Kidney epithelial cell (primary cell): ENCODE results near the gene AK2. TPM values are rescaled to one million over a fixed set of nuclear protein-coding genes. Genes with fewer than 3 reads are reported as not detected.
A peak's percentile ranks its signal among the peaks of the same experiment; 100 is the strongest.

Experiments used
- DNase-seq: peaks from one replicate; pipeline ENCODE4 v3.0.0-alpha.2; 2010; ENCODE audit warnings: low read depth
- H3K27me3 ChIP-seq: 2 replicates; pipeline ENCODE4 v1.6.0; 2011; ENCODE audit warnings: low read length; ENCODE audit not compliant: control insufficient read depth, insufficient read depth
- H3K36me3 ChIP-seq: 2 replicates; pipeline ENCODE4 v1.5.1; 2011; ENCODE audit warnings: low read length; ENCODE audit not compliant: control insufficient read depth, insufficient read depth
- H3K4me3 ChIP-seq: 2 replicates; pipeline ENCODE4 v1.5.1; 2011; ENCODE audit warnings: low read depth, mild to moderate bottlenecking, control low read depth, low read length
- total RNA-seq: library from RNA; depleted of rRNA; stranded (reverse); fragments of >200 nt; gene quantifications from 2 replicates; pipeline ENCODE4 v1.2.3, GENCODE V29; 2015
- TF ChIP-seq, protein P1 (sequence below): IDR thresholded peaks from 2 replicates; pipeline ENCODE4 v1.5.1; 2011; ENCODE audit warnings: mild to moderate bottlenecking, moderate library complexity, low read length, control low read depth, inconsistent platforms; ENCODE audit not compliant: insufficient read depth, poor library complexity, severe bottlenecking

The AK2 gene
- total RNA-seq, 1 donor from 2014 or later, result 161 TPM

DNA sequence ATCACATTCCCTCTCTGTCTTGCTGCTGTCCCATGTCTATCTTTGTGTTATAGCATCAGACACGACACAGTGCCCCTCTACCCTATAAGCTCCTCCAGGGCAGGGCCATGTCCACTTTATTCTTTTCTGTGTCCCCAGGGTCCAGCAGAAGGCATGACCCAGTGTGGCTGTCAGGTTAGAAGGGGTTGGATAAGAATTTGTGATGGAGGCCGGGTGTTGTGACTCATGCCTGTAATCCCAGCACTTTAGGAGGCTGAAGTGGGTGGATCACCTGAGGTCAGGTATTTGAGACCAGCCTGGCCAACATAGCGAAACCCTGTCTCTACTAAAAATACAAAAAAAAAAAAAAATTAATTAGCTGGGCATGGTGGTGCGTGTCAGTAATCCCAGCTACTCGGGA lies 45.8 kb downstream of the AK2 start:
- H3K36me3 ChIP-seq, result no peaks in the 10 kb centered on the region
- TF ChIP-seq, protein P1, sequence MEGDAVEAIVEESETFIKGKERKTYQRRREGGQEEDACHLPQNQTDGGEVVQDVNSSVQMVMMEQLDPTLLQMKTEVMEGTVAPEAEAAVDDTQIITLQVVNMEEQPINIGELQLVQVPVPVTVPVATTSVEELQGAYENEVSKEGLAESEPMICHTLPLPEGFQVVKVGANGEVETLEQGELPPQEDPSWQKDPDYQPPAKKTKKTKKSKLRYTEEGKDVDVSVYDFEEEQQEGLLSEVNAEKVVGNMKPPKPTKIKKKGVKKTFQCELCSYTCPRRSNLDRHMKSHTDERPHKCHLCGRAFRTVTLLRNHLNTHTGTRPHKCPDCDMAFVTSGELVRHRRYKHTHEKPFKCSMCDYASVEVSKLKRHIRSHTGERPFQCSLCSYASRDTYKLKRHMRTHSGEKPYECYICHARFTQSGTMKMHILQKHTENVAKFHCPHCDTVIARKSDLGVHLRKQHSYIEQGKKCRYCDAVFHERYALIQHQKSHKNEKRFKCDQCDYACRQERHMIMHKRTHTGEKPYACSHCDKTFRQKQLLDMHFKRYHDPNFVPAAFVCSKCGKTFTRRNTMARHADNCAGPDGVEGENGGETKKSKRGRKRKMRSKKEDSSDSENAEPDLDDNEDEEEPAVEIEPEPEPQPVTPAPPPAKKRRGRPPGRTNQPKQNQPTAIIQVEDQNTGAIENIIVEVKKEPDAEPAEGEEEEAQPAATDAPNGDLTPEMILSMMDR, result no peak
- H3K27me3 ChIP-seq, result no peaks in the 10 kb centered on the region
- no peak for DNase-seq
- H3K4me3 ChIP-seq, result no peak overlapping the region

DNA sequence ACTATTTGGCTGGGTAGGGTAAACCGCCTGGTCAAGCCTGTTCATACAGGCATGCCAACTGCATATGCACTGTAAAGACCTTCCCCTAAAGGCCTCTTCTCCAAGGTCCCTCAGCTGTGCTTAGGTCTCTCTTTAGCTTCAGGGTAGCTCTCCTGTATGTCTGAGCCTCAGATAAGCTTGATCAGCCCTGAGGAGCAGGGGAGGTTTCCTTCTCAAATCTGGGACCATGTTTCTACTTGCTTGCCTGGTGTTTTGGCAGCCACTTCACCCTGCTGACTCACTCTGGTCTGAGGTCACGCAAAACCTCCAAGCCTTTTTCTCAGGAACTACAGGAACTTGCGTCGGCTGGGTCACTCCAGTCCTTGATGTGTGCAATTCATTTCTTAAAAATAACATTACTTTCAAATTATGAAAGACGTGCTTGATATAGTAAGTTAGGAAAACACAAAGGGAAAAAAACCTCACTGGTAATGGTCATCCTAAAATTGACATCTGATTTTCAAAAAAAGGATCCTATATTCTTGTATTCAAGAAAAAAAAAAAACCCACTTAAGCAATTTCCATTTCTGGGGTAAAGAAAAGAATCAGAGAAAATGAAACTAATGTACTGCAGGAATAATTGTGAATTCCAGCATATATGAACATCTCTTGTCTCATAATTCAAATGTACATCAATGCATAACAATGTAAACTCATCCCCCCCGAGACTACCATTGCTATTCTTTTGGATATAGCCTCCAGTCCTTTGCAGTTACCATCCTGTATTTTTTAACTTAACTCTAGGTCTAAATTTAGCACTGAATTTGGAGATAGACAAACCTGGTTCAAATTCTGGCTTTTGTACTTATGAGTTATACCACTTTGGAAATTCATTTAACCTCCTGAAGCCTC lies 47.3 kb downstream of the AK2 start:
- TF ChIP-seq, protein P1, result no peak
- no peaks in the 10 kb centered on the region for H3K36me3 ChIP-seq
- H3K27me3 ChIP-seq, result no peaks in the 10 kb centered on the region
- peak; percentile 87 for DNase-seq
- no peak overlapping the region for H3K4me3 ChIP-seq

DNA sequence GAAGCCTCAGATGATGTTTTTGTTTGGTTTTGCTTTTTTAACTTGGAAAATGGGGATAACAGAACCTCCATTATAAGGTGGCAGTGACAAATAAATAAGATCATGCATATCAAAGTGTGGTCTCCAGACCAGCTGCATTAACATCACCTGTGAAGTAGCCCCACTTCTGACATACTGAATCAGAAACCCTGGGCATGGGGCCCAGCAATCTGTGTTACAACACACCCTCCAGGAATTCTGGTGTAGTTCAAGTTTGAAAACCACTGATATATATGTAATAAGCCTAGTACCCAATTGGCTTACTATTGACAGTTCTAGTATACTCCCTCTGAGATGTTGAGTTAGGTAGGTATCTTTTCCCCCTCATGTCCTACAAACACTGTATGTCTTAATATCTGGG lies 48.0 kb downstream of the AK2 start:
- no peak for DNase-seq
- no peaks in the 10 kb centered on the region for H3K36me3 ChIP-seq
- H3K4me3 ChIP-seq, result no peak overlapping the region
- H3K27me3 ChIP-seq, result no peaks in the 10 kb centered on the region
- TF ChIP-seq, protein P1, result no peak

DNA sequence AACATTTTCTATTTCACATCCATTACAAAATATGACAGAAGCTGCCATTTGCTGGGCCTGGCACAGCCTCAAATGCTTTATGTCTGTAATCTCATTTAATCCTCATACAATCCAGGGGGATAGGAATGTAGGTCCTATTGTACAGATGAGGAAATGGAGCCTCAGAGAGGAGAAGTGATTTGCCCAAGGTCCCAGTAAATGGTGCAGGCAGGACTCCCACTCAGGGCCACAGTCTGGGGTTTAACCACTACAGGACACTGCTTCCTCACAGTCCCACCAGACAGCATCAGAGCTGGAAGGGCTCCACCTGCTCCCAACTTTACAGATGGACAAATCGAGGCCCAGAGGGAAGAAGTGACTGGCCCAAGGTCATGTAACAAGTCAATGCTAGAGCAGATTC lies 51.5 kb downstream of the AK2 start:
- H3K4me3 ChIP-seq, result no peak overlapping the region
- TF ChIP-seq, protein P1, result no peak
- no peak for DNase-seq
- H3K36me3 ChIP-seq, result no peaks in the 10 kb centered on the region
- H3K27me3 ChIP-seq, result no peaks in the 10 kb centered on the region

DNA sequence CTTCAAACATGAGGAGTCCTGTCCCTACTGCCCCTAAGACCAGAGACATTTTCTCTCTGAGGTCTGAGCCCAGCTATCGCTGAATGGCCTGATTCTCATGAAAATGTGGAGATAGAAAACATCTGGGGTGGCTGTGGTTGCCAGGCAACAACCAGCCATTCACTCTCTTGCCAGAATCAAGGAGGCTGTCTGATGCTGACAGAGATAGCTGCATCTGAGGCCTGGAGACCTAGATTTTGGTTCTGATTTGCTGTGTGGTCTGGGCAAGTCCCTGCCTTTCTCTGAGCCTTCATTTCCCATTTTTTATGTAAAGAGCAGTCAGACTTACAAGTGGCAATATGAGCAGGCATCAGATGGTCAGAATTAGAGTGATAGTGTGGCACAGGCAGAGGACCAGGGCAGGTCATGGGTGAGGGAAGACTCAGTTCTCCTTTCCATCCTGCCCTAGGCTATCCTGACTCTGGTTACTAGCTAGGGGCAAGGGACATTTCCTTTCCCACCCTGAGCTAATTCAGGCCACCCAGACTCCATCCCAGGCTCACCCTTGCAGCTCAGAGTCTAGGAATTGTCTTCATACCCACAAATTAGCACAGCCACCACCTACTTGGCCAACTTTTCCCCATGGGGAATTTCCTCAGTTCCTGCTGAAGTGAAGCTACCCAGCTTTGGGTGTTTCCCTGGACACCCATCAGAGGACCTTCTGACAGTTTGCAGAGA lies 52.1 kb downstream of the AK2 start:
- no peaks in the 10 kb centered on the region for H3K36me3 ChIP-seq
- DNase-seq, result no peak
- no peak overlapping the region for H3K4me3 ChIP-seq
- H3K27me3 ChIP-seq, result no peaks in the 10 kb centered on the region
- TF ChIP-seq, protein P1, result no peak
